OCI-LY7 (cell line): ENCODE results near the gene TMEM158. TPM values are rescaled to one million over a fixed set of nuclear protein-coding genes. Genes with fewer than 3 reads are reported as not detected.

Experiments
- BruUV-seq: library from RNA; stranded (reverse); fragments of 400-500 nt; replicated peaks from 2 replicates; lab custom pipeline; 2021; lab: Mats Ljungman, UMichigan
- CTCF ChIA-PET: fragments of 300-600 bp; sonication (Branson Sonifier 250); formaldehyde crosslinking; loops from one replicate; lab custom pipeline; 2022; ENCODE audit warnings: antibody characterized with exemption; ENCODE audit not compliant: unreplicated experiment; lab: Charles Lee
- POLR2A ChIA-PET: fragments of 300-600 bp; sonication (Branson Sonifier 250); formaldehyde crosslinking; loops from one replicate; lab custom pipeline; 2022; ENCODE audit warnings: antibody characterized with exemption; lab: Charles Lee
- DNase-seq: peaks from one replicate; pipeline ENCODE4 v3.0.0-alpha.2; 2015; ENCODE audit warnings: low spot score
- H2AFZ ChIP-seq: fragments of 200-600 bp; sonication (generic), shearing (Covaris generic); 2 replicates; pipeline ENCODE4 v1.6.1; 2014; ENCODE audit warnings: mild to moderate bottlenecking, antibody characterized with exemption, low read length, moderate library complexity
- H3K27ac ChIP-seq: fragments of 200-600 bp; sonication (generic); 2 replicates; pipeline ENCODE4 v1.5.1; 2014; ENCODE audit warnings: mixed run types, low read depth, mild to moderate bottlenecking, moderate library complexity, low read length, inconsistent platforms; ENCODE audit not compliant: poor library complexity, severe bottlenecking
- H3K36me3 ChIP-seq: fragments of 200-600 bp; sonication (generic); 2 replicates; pipeline ENCODE4 v1.6.1; 2014; ENCODE audit warnings: mild to moderate bottlenecking, antibody characterized with exemption, low read length, moderate library complexity, mixed read lengths; ENCODE audit not compliant: insufficient read depth
- H3K4me1 ChIP-seq: fragments of 200-600 bp; sonication (generic); 2 replicates; pipeline ENCODE4 v1.5.1; 2014; ENCODE audit warnings: mild to moderate bottlenecking, low read length; ENCODE audit not compliant: insufficient read depth, poor library complexity, severe bottlenecking
- H3K4me2 ChIP-seq: fragments of 200-600 bp; sonication (generic); 2 replicates; pipeline ENCODE4 v1.6.1; 2014; ENCODE audit warnings: mild to moderate bottlenecking, low read length
- H3K4me3 ChIP-seq: fragments of 200-600 bp; sonication (generic); 2 replicates; pipeline ENCODE4 v1.5.1; 2014; ENCODE audit warnings: mild to moderate bottlenecking, low read depth, low read length; ENCODE audit not compliant: poor library complexity, severe bottlenecking
- H3K79me2 ChIP-seq: fragments of 200-600 bp; sonication (generic); 2 replicates; pipeline ENCODE4 v1.6.1; 2016; ENCODE audit warnings: low read depth, mild to moderate bottlenecking, low read length, moderate library complexity, mixed read lengths; ENCODE audit not compliant: insufficient read depth
- H3K9me2 ChIP-seq: fragments of 200-600 bp; sonication (generic); 2 replicates; pipeline ENCODE4 v1.6.1; 2016; ENCODE audit warnings: mild to moderate bottlenecking, low read length, mixed read lengths; ENCODE audit not compliant: insufficient read depth
- H3K9me3 ChIP-seq: fragments of 200-600 bp; sonication (generic); 2 replicates; pipeline ENCODE4 v1.6.1; 2014; ENCODE audit warnings: mild to moderate bottlenecking, mixed run types, low read length, mixed read lengths
- H4K20me1 ChIP-seq: fragments of 200-600 bp; sonication (generic); 2 replicates; pipeline ENCODE4 v1.6.1; 2014; ENCODE audit warnings: mild to moderate bottlenecking, antibody characterized with exemption, low read length, moderate library complexity, mixed read lengths; ENCODE audit not compliant: insufficient read depth
- EZH2phosphoT487 ChIP-seq: fragments of 200-600 bp; sonication (generic); IDR thresholded peaks from 2 replicates; pipeline ENCODE4 v1.6.1; 2018; ENCODE audit warnings: low read depth, borderline replicate concordance, mild to moderate bottlenecking, mixed run types, antibody characterized with exemption, low read length, moderate library complexity, mixed read lengths
- intact Hi-C: fragments of 100-400 bp; cut with micrococcal nuclease; formaldehyde crosslinking; loops from one replicate; pipeline ENCODE4 v1.10.0; 2022; ENCODE audit not compliant: unreplicated experiment
- total RNA-seq, 2 experiments: library from RNA; depleted of rRNA in 1 of 2; stranded (reverse); fragments of >200 nt in 1 of 2; shearing (Covaris generic) in 1 of 2; gene quantifications; 2 replicates each; pipeline ENCODE4 v1.2.3, GENCODE V29; 2014 to 2022
- TF ChIP-seq, protein P1 (sequence below): fragments of 200-600 bp; sonication (generic); conservative IDR thresholded peaks from 2 replicates; pipeline ENCODE4 v1.5.1; 2014; ENCODE audit warnings: mild to moderate bottlenecking, antibody characterized with exemption, low read length, moderate library complexity, mixed read lengths

Gene TMEM158
- total RNA-seq, 2 experiments from 2014 or later, result not detected

DNA sequence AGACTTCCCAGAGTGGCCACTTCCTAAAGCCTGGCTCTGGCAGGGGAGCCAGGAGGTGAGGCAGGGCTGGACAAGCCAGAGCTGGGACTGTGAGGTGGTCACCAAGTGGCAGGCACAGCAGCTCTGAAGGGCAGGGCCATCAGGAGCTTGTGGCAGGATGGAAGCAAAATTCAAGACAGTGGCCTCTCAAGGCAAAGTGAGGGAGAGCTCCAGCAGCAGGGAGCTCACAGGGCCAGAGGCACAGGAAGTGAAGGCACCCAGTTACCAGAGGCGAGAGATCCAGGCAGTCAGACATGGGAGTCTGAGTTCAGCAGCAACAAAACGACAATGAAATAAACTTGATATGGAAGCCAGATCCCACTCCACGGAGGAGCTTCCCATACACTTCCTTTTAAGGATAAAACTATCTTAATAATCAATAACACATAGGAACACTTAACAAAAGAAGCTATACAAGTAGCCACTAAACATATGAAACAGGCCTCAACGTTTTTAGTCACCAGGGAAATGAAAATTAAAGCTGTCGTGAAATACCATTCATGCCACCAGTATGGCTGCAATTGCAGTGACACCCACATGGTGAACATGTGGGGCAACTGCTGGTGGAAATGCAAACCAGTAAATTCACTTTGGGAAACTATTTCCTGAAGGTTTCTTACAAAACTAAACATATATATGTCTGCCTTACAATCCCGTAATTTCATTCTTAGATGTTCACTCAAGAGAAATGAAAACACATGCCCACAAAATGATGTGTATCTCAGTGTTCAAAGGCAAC is 35.4 kb upstream of the TMEM158 start:
- H4K20me1 ChIP-seq, result no peaks in the 10 kb centered on the region
- TF ChIP-seq, protein P1, sequence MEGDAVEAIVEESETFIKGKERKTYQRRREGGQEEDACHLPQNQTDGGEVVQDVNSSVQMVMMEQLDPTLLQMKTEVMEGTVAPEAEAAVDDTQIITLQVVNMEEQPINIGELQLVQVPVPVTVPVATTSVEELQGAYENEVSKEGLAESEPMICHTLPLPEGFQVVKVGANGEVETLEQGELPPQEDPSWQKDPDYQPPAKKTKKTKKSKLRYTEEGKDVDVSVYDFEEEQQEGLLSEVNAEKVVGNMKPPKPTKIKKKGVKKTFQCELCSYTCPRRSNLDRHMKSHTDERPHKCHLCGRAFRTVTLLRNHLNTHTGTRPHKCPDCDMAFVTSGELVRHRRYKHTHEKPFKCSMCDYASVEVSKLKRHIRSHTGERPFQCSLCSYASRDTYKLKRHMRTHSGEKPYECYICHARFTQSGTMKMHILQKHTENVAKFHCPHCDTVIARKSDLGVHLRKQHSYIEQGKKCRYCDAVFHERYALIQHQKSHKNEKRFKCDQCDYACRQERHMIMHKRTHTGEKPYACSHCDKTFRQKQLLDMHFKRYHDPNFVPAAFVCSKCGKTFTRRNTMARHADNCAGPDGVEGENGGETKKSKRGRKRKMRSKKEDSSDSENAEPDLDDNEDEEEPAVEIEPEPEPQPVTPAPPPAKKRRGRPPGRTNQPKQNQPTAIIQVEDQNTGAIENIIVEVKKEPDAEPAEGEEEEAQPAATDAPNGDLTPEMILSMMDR, result no peak
- no peak for TF ChIP-seq EZH2phosphoT487
- no peaks in the 10 kb centered on the region for H3K9me3 ChIP-seq
- ChIA-PET CTCF (no interaction called here), POLR2A (no interaction called here)
- no peak overlapping the region for H3K4me2 ChIP-seq
- H3K4me1 ChIP-seq, result no peaks in the 10 kb centered on the region
- no peak for DNase-seq
- H3K79me2 ChIP-seq, result no peaks in the 10 kb centered on the region
- no peak overlapping the region for H3K4me3 ChIP-seq
- no peaks in the 10 kb centered on the region for H3K9me2 ChIP-seq
- H3K27ac ChIP-seq, result no peak overlapping the region
- intact Hi-C loops, result no loop called here
- H2AFZ ChIP-seq, result no peak overlapping the region
- no peaks in the 10 kb centered on the region for H3K36me3 ChIP-seq
- BruUV-seq, result no TSS peak

DNA sequence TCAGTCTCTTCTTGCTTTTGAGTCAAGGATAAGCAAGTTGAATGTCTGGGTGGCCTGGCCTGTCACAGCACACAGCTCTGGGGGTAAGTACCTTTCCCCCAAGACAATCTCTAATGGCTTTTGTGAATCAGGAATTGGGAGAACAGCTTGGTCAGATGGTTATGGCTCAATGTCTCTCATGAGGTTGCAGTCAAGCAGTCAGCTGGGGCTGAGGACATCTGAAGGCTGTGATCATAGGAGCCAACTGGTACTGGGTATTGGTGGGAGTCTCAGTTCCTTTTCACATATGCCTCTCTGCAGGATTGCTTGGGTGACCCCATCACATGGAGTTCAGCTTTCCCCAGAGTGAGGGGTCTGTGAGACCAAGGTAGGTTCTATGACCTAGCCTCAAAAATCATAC is 33.0 kb upstream of the TMEM158 start:
- no peak overlapping the region for H3K4me2 ChIP-seq
- H3K27ac ChIP-seq, result no peak overlapping the region
- no peaks in the 10 kb centered on the region for H3K36me3 ChIP-seq
- H3K9me3 ChIP-seq, result no peaks in the 10 kb centered on the region
- DNase-seq, result no peak
- BruUV-seq, result no TSS peak
- TF ChIP-seq, protein P1, result no peak
- TF ChIP-seq EZH2phosphoT487, result no peak
- no peaks in the 10 kb centered on the region for H4K20me1 ChIP-seq
- ChIA-PET POLR2A (interaction anchor here (0.5 kb wide), 1 partner anchor 737 kb away, joined by 5 read pairs; no protein-coding TSS in a partner anchor), CTCF (no interaction called here)
- H3K79me2 ChIP-seq, result no peaks in the 10 kb centered on the region
- H2AFZ ChIP-seq, result no peak overlapping the region
- H3K4me3 ChIP-seq, result no peak overlapping the region
- intact Hi-C loops, result no loop called here
- H3K4me1 ChIP-seq, result no peaks in the 10 kb centered on the region
- H3K9me2 ChIP-seq, result no peaks in the 10 kb centered on the region

DNA sequence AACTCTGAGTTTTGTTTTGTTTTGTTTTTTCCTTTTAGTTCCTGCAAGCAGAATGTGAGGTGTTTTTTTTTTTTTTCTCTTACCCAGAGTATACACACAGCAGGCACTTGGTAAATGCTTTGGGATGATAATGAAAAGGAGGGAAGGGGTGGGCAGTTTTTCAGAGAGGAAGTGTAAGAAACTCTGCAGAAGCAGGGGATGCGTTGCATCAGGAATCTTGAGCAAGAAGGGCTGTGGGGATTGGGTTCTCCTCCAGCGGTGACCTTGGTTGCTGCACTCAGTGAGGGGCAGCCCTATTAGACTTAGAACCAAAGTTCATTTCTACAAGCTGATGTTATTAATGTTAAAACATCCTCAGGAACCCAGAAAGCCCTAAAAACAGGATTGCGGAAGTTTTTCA is 32.2 kb upstream of the TMEM158 start:
- TF ChIP-seq, protein P1, result no peak
- no peak for TF ChIP-seq EZH2phosphoT487
- DNase-seq, result no peak
- Histone ChIP-seq H3K4me3 (no peak overlapping the region), H2AFZ (no peak overlapping the region), H3K9me2 (no peaks in the 10 kb centered on the region), H3K79me2 (no peaks in the 10 kb centered on the region), H3K36me3 (no peaks in the 10 kb centered on the region), H3K27ac (no peak overlapping the region), H4K20me1 (no peaks in the 10 kb centered on the region), H3K4me2 (no peak overlapping the region), H3K4me1 (no peaks in the 10 kb centered on the region), H3K9me3 (no peaks in the 10 kb centered on the region)
- ChIA-PET CTCF (no interaction called here), POLR2A (no interaction called here)
- intact Hi-C loops, result no loop called here
- BruUV-seq, result no TSS peak
